SIG-M5 (cell line): ENCODE measurements around the gene AADACL4.
"Not testable (repeated sequence)": the region's sequence is repeated elsewhere in the genome, so short reads cannot be mapped to it uniquely, and the experiment has no call there.

Source experiments
- DNase-seq: peaks from one replicate; lab custom pipeline; 2025; lab: John Stamatoyannopoulos, UW

Gene AADACL4

DNA sequence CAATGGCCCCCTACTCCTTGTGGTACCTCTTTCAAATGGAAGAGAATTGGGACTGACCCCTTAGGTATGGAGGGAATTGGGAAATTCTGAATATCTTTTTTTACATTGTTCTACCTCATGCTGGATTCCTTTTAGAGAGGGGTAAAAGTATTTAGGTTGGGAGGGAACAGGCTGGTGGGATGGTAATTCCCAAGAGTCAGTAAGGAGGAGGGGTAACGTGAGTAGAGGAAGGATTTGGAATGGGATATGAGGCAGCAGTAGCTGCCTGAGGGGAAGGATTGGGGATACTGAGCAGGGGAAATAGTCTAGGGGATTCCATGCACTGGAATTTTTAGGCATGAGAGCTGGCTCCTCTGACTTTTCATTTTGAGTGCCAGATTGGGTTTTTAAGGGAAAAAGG, 68.2 kb downstream of the AADACL4 start:
- DNase-seq: no peak

DNA sequence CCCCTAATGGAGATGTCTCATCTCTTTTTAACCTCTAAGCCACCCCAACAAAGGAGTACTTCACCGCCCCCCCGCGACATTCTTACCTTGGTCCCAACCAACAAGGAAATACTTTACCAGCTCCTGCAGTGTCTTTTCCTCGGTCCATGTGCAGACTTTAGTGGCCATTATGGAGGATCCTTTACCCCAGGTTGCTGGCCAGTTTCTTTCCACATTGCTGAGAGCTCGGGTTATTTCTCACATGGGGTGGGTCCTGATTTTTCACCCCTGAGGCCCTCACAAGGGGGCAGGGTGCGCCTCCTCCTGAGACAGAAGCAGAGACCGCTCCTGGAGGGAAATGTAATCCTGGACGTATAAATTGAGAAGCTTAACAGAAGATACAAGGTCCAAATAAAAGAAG, 69.0 kb downstream of the AADACL4 start:
- no peak for DNase-seq

DNA sequence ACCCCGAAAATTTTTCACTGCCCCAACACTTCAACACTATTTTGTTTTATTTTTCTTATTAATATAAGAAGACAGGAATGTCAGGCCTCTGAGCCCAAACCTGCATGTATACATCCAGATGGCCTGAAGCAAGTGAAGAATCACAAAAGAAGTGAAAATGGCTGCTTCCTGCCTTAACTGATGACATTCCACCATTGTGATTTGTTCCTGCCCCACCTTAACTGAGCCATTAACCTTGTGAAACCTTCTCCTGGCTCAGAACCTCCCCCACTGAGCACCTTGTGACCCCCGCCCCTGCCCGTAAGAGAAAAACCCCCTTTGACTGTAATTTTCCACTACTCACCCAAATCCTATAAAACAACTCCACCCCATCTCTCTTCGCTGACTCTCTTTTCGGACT, 69.8 kb downstream of the AADACL4 start:
- DNase-seq: not testable (repeated sequence)

DNA sequence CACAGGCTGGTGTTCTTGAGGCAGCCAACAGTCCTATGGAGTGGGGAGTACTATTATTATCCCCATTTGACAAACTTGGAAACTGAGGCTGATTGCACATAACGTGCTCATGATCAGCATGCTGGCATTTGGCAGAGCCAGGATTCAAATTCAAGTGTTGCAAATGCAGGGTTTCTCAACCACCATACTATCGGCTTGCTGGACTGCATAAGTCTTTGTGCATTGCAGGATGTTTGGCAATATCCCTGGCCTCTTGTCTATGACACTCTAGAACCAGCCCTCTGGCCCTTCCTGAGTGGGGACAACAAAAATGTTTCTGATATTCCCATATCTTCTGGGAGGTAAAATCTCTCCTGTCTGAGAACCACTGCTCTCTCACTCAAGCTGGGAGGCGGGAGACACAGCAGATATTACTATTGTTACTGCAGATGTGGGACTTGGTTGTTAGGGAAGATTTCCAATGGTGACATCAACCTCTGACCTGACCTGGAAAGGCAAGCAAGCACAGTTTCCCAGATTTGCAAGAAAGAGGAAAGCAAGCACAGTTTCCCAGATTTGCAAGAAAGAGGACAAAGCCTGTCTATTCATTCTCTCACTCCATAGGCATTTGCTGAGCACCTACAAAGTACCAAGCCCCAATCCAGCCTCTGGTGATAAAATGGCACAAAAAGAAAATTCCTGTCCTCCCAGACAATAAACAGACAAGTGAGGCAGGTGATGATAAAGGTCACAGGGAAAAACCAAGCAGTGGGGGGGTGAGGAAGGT, 71.0 kb downstream of the AADACL4 start:
- no peak for DNase-seq

DNA sequence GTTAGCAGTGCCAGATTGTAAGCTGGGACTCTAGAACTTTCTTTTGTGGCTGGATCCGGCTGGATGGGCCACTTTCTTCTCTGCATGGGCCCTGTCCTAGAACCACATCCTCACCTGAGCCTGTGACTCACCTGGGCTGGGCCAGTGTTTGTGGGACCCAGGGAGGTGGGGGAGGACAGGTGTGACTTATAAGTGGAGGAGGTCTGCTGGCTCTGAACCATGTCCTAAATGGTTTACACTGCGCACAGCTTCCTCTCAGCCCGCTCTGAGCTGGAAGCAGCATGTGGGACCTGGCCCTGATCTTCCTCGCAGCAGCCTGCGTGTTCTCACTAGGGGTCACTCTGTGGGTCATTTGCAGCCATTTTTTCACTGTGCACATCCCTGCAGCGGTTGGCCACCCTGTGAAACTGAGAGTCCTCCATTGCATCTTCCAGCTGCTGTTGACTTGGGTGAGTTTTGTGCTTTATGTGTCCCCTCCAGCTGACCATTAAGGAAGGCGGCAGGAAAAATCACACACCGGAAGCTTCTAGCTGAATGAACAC, 72.1 kb downstream of the AADACL4 start, which contains the start of gene AADACL3:
Gene AADACL3, plus strand, starts transcription at position 215 of the 542 bp plus-strand sequence. Its CDS starts 67 bp downstream, at position 282.
- no peak for DNase-seq
